Tibial nerve (tissue), 3 donors: ENCODE results near the gene SLC39A6.

Experiments used
- POLR2A ChIP-seq, 2 donors: fragments of 450-650 bp; IDR thresholded peaks; one replicate each; pipeline ENCODE4 v1.6.1; 2017; ENCODE audit warnings: antibody characterized with exemption in 2 of 2, mild to moderate bottlenecking in 2 of 2, moderate library complexity in 2 of 2
- TF ChIP-seq, protein P1 (sequence below), 5 experiments: fragments of 200-600 bp in 3 of 5; fragments of 450-650 bp in 2 of 5; sonication (generic) in 3 of 5; IDR thresholded peaks; one replicate each; pipeline ENCODE4 v1.5.1; 2016 to 2019; ENCODE audit warnings: antibody characterized with exemption in 5 of 5, mild to moderate bottlenecking in 3 of 5, moderate library complexity in 2 of 5

DNA sequence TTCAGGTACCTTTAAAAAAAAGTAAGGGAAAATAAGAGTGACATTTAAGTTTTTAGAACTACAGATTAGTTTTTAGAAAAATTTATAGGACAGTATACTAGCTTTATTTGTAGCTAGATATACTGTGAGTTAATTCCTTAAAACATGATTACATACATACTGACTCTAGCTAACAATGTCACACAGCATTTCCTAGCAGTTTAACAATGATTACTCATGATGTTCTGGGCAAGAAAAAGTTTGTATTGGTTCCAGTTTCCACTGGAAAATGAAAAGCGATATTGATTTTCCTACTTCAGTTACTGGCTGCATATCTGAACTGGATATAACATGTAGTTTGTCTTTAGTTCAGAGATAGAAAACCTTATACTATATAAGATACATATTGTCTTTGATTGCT, 19.4 kb downstream of the SLC39A6 start:
- TF ChIP-seq, protein P1, sequence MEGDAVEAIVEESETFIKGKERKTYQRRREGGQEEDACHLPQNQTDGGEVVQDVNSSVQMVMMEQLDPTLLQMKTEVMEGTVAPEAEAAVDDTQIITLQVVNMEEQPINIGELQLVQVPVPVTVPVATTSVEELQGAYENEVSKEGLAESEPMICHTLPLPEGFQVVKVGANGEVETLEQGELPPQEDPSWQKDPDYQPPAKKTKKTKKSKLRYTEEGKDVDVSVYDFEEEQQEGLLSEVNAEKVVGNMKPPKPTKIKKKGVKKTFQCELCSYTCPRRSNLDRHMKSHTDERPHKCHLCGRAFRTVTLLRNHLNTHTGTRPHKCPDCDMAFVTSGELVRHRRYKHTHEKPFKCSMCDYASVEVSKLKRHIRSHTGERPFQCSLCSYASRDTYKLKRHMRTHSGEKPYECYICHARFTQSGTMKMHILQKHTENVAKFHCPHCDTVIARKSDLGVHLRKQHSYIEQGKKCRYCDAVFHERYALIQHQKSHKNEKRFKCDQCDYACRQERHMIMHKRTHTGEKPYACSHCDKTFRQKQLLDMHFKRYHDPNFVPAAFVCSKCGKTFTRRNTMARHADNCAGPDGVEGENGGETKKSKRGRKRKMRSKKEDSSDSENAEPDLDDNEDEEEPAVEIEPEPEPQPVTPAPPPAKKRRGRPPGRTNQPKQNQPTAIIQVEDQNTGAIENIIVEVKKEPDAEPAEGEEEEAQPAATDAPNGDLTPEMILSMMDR (IDR thresholded peaks at IDR 0.05) = no peak
- no peak for TF ChIP-seq POLR2A (IDR thresholded peaks at IDR 0.05)
